Kidney (tissue), 14 donors: Measurements from ENCODE around the gene CNTN2. TPM values are rescaled to one million over a fixed set of nuclear protein-coding genes. Genes with fewer than 3 reads are reported as not detected.
A peak's percentile ranks its signal among the peaks of the same experiment; 100 is the strongest.

ENCODE experiments used
- DNase-seq, 5 donors: peaks; one replicate each; pipeline ENCODE4 v3.0.0-alpha.2; 2013 to 2020
- FAIRE-seq: peaks from 2 replicates; lab custom pipeline; 2012; peaks lifted over from hg19 to GRCh38; lab: Jason Lieb, UNC
- H3K27ac ChIP-seq, 2 donors: one replicate each; pipeline ENCODE4 v1.7.0; 2013; ENCODE audit warnings: low read depth in 2 of 2, low read length in 2 of 2, inconsistent platforms in 1 of 2
- H3K27me3 ChIP-seq: one replicate; pipeline ENCODE4 v1.7.1; 2013; ENCODE audit warnings: low read length, inconsistent platforms; ENCODE audit not compliant: control insufficient read depth, insufficient read depth
- H3K36me3 ChIP-seq, 3 donors: one replicate each; pipeline versions ENCODE4 v1.7.0 to v1.7.1; 2013; ENCODE audit warnings: low read length in 3 of 3, control low read depth in 1 of 3, inconsistent platforms in 1 of 3; ENCODE audit not compliant: insufficient read depth in 3 of 3, control insufficient read depth in 2 of 3
- H3K4me1 ChIP-seq, 3 donors: one replicate each; pipeline versions ENCODE4 v1.7.0 to v1.7.1; 2013; ENCODE audit warnings: low read length in 3 of 3, inconsistent platforms in 1 of 3, low read depth in 1 of 3; ENCODE audit not compliant: control insufficient read depth in 2 of 3, insufficient read depth in 2 of 3
- H3K4me3 ChIP-seq, 3 donors: one replicate each; pipeline versions ENCODE4 v1.7.0 to v1.8.1; 2013; ENCODE audit warnings: low read length in 3 of 3, control low read depth in 1 of 3, inconsistent platforms in 1 of 3
- H3K9ac ChIP-seq, 3 donors: one replicate each; pipeline versions ENCODE4 v1.7.0 to v1.7.1; 2013; ENCODE audit warnings: low read length in 3 of 3, control low read depth in 1 of 3, inconsistent platforms in 1 of 3
- H3K9me3 ChIP-seq, 3 donors: one replicate each; pipeline versions ENCODE4 v1.7.0 to v1.7.1; 2013; ENCODE audit warnings: low read length in 3 of 3, control low read depth in 1 of 3, inconsistent platforms in 1 of 3; ENCODE audit not compliant: control insufficient read depth in 2 of 3, insufficient read depth in 1 of 3
- CTCF ChIP-seq: IDR thresholded peaks from 3 replicates; pipeline ENCODE4 v1.5.1; 2012; ENCODE audit warnings: mild to moderate bottlenecking, moderate library complexity, borderline replicate concordance; ENCODE audit not compliant: insufficient read depth; ENCODE audit errors: extremely low read depth
- intact Hi-C: fragments of 100-400 bp; cut with DNase I; formaldehyde crosslinking; loops from one replicate; pipeline ENCODE4 v1.11.1; 2022
- polyA plus RNA-seq: library from polyadenylated mRNA; stranded (reverse); fragments of 350-450 nt; fragmentation: Illumina TruSeq; extraction: RNeasy Lipid Tissue Mini Kit (QIAGEN cat#74804); gene quantifications from one replicate; pipeline ENCODE4 v1.2.3, GENCODE V29; 2014; ENCODE audit warnings: low read depth, low replicate concordance; ENCODE audit not compliant: insufficient read depth
- total RNA-seq: library from RNA; stranded (reverse); fragmentation: NEBNext Ultra II Directional; extraction: Animal tissue kit (Norgen Biotek cat#: 25700); gene quantifications from one replicate; pipeline ENCODE4 v1.2.1, GENCODE V29; 2021
- donor health status: control.
- donor health status: control.
- donor health status: control.
- donor health status: control.
- donor health status: control.
- donor health status: DM: yes; HTN: yes; CAD: no.
- donor health status: Normal renal cell carcinoma (clear cell type).

The CNTN2 gene
- total and polyA plus RNA-seq, 2 donors from 2014 or later: 0.15 to 0.44 TPM

- intact Hi-C loops: no loop called here
- FAIRE-seq: no peak
These were observed 34.1 kb upstream of the CNTN2 start for GRCh38 chr1:205008896-205009295.

GRCh38 chr1:205009670-205010069, 33.3 kb upstream of the CNTN2 start:
- peaks cover 0 to 2% (median 0%) of the 10 kb centered on the region in 3 donors for H3K4me1 ChIP-seq
- intact Hi-C loops: no loop called here
- no peak overlapping the region for H3K4me3 ChIP-seq
- no peaks in the 10 kb centered on the region for H3K27me3 ChIP-seq
- H3K9me3 ChIP-seq: no peaks in the 10 kb centered on the region
- no peak overlapping the region for H3K27ac ChIP-seq
- no peak for FAIRE-seq
- no peak for TF ChIP-seq CTCF
- no peaks in the 10 kb centered on the region for H3K36me3 ChIP-seq
- H3K9ac ChIP-seq: no peak overlapping the region
- DNase-seq: peak in 2 of 5 donors; percentile 44 to 56

More at GRCh38 chr1:205008896-205009295, 34.1 kb upstream of the CNTN2 start:
- H3K27me3 ChIP-seq: no peaks in the 10 kb centered on the region
- H3K4me1 ChIP-seq: peaks cover 0 to 2% (median 1%) of the 10 kb centered on the region in 3 donors
- no peak for DNase-seq
- no peak overlapping the region for H3K4me3 ChIP-seq
- no peaks in the 10 kb centered on the region for H3K9me3 ChIP-seq
- TF ChIP-seq CTCF: no peak
- H3K9ac ChIP-seq: no peak overlapping the region
- no peaks in the 10 kb centered on the region for H3K36me3 ChIP-seq
- no peak overlapping the region for H3K27ac ChIP-seq

- Histone ChIP-seq H3K27me3 (no peaks in the 10 kb centered on the region), H3K4me3 (no peak overlapping the region), H3K9ac (no peak overlapping the region), H3K27ac (no peak overlapping the region), H3K4me1 (peaks cover 0 to 2% (median 0%) of the 10 kb centered on the region in 3 donors), H3K36me3 (no peaks in the 10 kb centered on the region), H3K9me3 (no peaks in the 10 kb centered on the region)
- FAIRE-seq (no peak), DNase-seq (peak in 4 of 5 donors; percentile 61 to 74 (median 70))
- intact Hi-C loops: no loop called here
- no peak for TF ChIP-seq CTCF
These were observed 30.4 kb upstream of the CNTN2 start for GRCh38 chr1:205012391-205013140.
